Subcutaneous adipose tissue (tissue), 4 donors: ENCODE results near the gene DMD. TPM values are rescaled to one million over a fixed set of nuclear protein-coding genes. Genes with fewer than 3 reads are reported as not detected.

Experiments
- total RNA-seq, 4 donors: library from RNA; depleted of rRNA; stranded (reverse); fragments of >200 nt; gene quantifications; one replicate each; pipeline ENCODE4 v1.1.0, GENCODE V29; 2016
- TF ChIP-seq, protein P1 (sequence below): fragments of 450-650 bp; IDR thresholded peaks from one replicate; pipeline ENCODE4 v1.5.1; 2016; ENCODE audit warnings: low read depth, mild to moderate bottlenecking, control low read depth, antibody characterized with exemption, moderate library complexity

Gene DMD
- total RNA-seq, 4 donors from 2014 or later: 35.7 to 87.2 (median 72.1) TPM

DNA sequence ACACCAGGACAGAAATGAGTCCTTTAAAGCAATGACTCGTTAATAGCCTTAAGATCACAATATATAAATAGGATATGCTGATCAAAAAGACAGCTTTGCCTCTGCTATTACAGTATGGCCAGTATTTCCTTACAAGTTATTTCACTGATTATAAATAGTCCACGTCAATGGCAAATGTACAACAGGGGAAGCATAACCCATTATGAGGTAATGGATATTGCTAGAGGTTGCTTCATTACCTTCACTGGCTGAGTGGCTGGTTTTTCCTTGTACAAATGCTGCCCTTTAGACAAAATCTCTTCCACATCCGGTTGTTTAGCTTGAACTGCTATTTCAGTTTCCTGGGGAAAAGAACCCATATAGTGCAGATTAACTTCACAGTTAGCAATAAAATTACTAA lies 1374.9 kb downstream of the DMD start:
- TF ChIP-seq, protein P1, sequence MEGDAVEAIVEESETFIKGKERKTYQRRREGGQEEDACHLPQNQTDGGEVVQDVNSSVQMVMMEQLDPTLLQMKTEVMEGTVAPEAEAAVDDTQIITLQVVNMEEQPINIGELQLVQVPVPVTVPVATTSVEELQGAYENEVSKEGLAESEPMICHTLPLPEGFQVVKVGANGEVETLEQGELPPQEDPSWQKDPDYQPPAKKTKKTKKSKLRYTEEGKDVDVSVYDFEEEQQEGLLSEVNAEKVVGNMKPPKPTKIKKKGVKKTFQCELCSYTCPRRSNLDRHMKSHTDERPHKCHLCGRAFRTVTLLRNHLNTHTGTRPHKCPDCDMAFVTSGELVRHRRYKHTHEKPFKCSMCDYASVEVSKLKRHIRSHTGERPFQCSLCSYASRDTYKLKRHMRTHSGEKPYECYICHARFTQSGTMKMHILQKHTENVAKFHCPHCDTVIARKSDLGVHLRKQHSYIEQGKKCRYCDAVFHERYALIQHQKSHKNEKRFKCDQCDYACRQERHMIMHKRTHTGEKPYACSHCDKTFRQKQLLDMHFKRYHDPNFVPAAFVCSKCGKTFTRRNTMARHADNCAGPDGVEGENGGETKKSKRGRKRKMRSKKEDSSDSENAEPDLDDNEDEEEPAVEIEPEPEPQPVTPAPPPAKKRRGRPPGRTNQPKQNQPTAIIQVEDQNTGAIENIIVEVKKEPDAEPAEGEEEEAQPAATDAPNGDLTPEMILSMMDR: no peak

DNA sequence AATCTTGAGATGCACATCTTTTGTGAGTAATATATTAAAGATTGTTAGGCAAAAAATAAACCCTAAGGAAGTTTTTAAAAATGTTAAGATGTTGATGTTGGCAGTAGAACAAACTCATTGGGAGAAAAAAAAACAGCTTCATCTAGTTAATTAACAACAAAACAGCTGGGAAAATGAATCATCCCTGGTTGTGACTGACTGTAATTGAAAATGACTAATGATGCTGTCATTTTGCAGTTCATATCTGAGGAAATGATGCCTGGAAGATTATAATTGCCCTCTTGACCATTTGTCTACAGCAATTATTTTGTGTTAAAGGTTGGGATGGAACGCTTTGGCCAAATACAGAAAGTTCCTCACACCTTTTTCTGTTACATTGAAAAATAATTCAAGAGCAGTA lies 1379.1 kb downstream of the DMD start:
- TF ChIP-seq, protein P1: no peak

DNA sequence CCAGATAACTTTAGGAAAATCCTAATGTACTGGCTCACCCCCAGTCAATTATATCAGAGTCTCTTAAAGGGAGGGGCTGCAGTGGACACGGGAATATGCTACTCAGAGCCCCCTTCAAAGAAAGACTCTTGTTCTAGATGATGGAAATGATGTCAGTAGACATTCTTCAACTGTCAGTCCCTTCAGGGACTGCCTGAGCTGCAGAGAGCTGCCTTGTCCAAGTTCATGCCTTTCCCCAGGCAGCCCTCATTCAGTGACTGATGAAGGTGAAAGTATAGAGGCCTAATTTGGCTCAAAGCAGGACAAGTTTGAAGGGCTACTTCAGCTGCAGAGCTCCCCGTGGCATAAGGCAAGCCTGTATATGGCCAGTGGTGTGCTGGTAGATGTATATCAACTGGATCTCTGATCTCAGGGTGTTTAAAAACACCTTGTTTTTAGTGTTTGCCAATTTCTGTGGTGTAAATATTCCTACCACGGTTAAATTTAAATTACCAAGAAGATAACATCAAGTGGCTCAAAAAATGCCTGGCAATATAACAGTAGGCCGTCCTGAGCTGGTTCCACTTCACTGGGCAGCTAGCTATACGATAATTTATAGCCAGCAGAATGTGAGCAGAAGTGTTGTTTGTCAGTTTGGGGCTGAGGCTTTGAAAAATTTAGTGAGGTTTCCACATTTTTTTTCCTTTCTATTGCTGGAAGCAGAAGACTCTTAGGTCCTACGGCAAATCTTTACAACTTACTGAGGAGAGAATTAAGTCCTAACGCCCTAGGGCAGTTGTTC lies 1390.7 kb downstream of the DMD start:
- TF ChIP-seq, protein P1: no peak

DNA sequence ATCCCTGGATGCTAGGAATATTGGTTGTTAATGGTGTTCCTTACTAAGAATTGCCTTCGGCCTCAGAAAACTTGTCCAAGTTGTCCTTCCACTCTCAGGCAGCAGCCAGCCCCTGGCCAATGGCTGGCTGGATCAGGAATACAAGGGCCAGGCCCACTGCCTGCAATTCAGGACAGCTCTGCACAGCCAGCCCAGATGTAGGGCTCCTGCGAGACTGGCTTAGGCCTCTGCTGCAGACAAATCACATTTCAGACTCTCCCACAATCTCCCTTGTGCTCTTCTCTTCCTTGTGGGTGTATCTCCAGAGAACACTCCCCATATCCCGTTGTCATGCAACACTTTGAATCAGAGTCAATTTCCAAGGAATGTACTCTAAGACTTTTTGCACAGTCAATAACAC lies 1391.9 kb downstream of the DMD start:
- TF ChIP-seq, protein P1: no peak

DNA sequence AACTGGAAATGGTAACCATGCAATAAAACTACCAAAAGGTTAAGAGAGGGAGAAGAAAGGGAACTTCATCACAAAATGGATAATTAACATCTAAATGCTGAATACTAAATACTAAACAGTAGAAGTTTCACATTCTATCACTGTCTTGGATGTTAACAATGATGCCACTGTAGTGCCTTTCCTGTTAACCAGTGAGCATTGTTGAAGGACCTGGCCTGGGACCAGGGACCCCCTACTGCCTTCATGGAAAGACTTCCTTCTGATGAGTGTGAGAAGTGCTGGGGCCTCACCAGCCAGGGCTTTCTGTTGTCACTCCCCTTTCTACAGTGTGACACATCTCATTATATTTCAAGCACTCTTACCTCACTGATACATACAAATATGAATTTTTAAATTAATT lies 1400.2 kb downstream of the DMD start:
- TF ChIP-seq, protein P1: no peak

DNA sequence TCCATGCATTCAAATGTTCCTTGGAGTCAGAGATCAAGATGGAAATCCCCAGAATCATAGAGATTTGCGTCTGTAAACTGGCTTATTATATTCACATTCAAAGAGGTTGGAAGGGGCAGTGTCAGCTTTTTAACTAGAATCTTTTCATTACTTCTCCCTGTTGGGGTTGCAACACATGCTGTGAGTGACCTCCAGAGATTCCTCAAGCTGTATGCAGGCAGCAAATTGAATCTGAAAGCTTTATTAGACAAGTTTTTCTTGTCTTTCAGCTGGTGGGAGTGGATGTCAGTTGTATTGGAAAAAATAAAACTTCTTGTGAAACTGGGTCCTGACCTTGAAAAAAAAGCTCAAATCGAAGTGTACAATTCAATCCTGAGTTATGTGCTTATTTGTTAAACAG lies 1403.0 kb downstream of the DMD start:
- TF ChIP-seq, protein P1: no peak

DNA sequence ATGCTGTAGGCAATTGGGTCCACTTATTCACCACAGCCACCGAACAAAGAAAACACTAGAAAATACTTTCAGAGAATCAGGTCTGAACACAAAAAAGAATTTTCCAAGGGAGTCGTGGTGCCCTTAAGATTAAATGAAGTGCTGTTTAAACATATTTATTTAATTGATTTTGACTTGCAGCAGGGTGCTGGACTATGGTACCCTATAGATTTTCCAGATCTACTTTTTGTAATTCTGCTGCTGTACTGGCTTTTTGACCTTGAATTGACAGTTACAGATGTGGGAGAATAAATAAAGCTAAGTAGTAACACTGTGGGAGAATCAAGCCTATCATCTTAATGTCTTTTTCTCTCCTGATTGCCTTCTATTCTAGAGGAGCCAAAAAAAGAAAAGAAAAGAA lies 1404.2 kb downstream of the DMD start:
- TF ChIP-seq, protein P1: no peak
